ENCODE results near the gene ST6GALNAC5. TPM values are rescaled to one million over a fixed set of nuclear protein-coding genes. Genes with fewer than 3 reads are reported as not detected.

The ST6GALNAC5 gene
- total and polyA plus RNA-seq, 10 of the 15 experiments (the other 5 are each of a cell fraction or from before 2014, with no cell fraction given) = under 0.01 to 1.8 (median 0.07) TPM; not detected in 6

DNA sequence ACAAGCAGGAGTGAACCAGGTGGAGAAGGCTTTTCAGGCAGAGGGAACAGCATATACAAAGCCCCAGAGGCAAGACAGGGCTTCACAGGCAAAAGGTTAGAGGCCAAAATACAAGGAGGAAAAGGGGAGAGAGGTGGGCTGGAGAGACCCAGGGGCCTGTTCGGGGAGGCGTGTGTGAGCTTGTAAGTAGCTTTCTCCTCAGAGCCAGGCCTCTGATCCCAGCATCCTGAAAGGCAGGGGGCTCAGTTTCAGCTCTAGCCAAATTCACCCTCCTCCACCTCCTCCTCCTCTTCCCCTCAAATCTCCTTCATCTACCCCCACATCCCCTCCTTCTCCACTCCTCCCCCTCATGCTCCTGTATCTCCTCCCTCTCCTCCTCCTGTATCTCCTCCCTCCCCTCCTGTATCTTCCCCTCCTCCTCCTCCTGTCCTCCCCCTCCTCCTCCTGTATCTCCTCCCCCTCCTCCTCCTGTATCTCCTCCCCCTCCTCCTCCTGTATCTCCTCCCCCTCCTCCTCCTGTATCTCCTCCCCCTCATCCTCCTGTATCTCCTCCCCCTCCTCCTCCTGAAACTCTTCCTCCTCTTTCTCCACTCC, 148.6 kb downstream of the ST6GALNAC5 start:
- POLR2A ChIA-PET = interaction anchor here (1.4 kb wide), 1 partner anchor 13 kb away, joined by 5 read pairs; no protein-coding TSS in a partner anchor
- SMC1A ChIA-PET (ENCODE audit: uncharacterized antibody, unreplicated experiment) = interaction anchor here (0.7 to 1.4 kb wide), 3 partner anchors 11 to 59 kb away, joined by 3 to 5 read pairs (median 4); no protein-coding TSS in a partner anchor
- no peaks in the 10 kb centered on the region for H3K79me2 ChIP-seq (ENCODE audit: control insufficient read depth, insufficient read depth, low read length)
- H3K4me3 ChIP-seq = no peak overlapping the region
- CTCF ChIA-PET = no interaction called here
- H3K9me3 ChIP-seq (replicated peaks; ENCODE audit: control insufficient read depth, insufficient read depth, low read length) = no peaks in the 10 kb centered on the region
- intact Hi-C loops (cut with micrococcal nuclease; ENCODE audit: unreplicated experiment) (no loop called here), in situ Hi-C loops (cut with MboI) (no loop called here)
- FAIRE-seq = no peak
- no peaks in the 10 kb centered on the region for H3K27me3 ChIP-seq (replicated peaks in 1 of 2; ENCODE audit: control insufficient read depth in 2 of 2, insufficient read depth in 2 of 2, low read length in 1 of 2)
- no TSS peak for BruUV-seq (replicated peaks)
- no peak overlapping the region for H2AFZ ChIP-seq (ENCODE audit: control insufficient read depth, low read depth, low read length)
- no peak for TF ChIP-seq HDAC6 (IDR thresholded peaks at IDR 0.05; ENCODE audit: unreplicated experiment)
- no peak for TF ChIP-seq NR2C2 (IDR thresholded peaks at IDR 0.05; ENCODE audit: borderline replicate concordance, control insufficient read depth, insufficient read length, low read depth)
- TF ChIP-seq KLF5 (IDR thresholded peaks at IDR 0.05; ENCODE audit: partially characterized antibody) = no peak
- TF ChIP-seq EED (IDR thresholded peaks at IDR 0.05; ENCODE audit: low read depth) = no peak
- no peak for TF ChIP-seq ETV6 (conservative IDR thresholded peaks at IDR 0.05 in 1 of 2, IDR thresholded peaks at IDR 0.05 in 1 of 2; ENCODE audit: borderline replicate concordance in 1 of 2, low read depth in 1 of 2)
- TF ChIP-seq CTCF (IDR thresholded peaks at IDR 0.05 in 2 of 3, conservative IDR thresholded peaks at IDR 0.05 in 1 of 3; ENCODE audit: control insufficient read depth in 2 of 3, extremely low read depth in 1 of 3, insufficient read depth in 1 of 3, low read depth in 3 of 3, low read length in 3 of 3) = no peak
- no peak for TF ChIP-seq E2F4 (IDR thresholded peaks at IDR 0.05; ENCODE audit: low read depth, low read length)
- no peak for TF ChIP-seq MEF2B (IDR thresholded peaks at IDR 0.05; ENCODE audit: partially characterized antibody, poor library complexity, severe bottlenecking)
- no peak for TF ChIP-seq TCF12 (IDR thresholded peaks at IDR 0.05; ENCODE audit: low read depth, low read length)
- no peak for TF ChIP-seq SREBF1 (IDR thresholded peaks at IDR 0.05; ENCODE audit: low read length)
- H4K20me1 ChIP-seq (ENCODE audit: control insufficient read depth, insufficient read depth) = no peaks in the 10 kb centered on the region
- no peak overlapping the region for H3K4me2 ChIP-seq (ENCODE audit: control insufficient read depth, insufficient read depth)
- 0% methylated on average over 2 of the region's 2 CpGs for WGBS (ENCODE audit: insufficient coverage, insufficient replicate concordance, low lambda C conversion rate, missing lambda C conversion rate)
- no peaks in the 10 kb centered on the region for H3K4me1 ChIP-seq (ENCODE audit: control insufficient read depth, insufficient read depth, low read length)
- no peak overlapping the region for H3K27ac ChIP-seq (ENCODE audit: control insufficient read depth, insufficient read depth)
- H3K9ac ChIP-seq (ENCODE audit: control insufficient read depth, insufficient read depth, low read length) = no peak overlapping the region
- no peak for ATAC-seq
- RAD21 ChIA-PET (ENCODE audit: unreplicated experiment) = interaction anchor here (1.8 kb wide), 1 partner anchor 79 kb away, joined by 4 read pairs; no protein-coding TSS in a partner anchor
- DNase-seq (ENCODE audit: low read depth, low spot score) = no peak
- no peaks in the 10 kb centered on the region for H3K36me3 ChIP-seq (ENCODE audit: control insufficient read depth in 2 of 2, insufficient read depth in 2 of 2, low read length in 1 of 2)
